ENCODE data around the gene RCCD1.
A peak's percentile ranks its signal among the peaks of the same experiment; 100 is the strongest.

RCCD1 gene

GRCh38 chr15:90968434-90968833 is 13.8 kb downstream of the RCCD1 start:
- DNase-seq: no peak

- DNase-seq: no peak
These were observed 15.6 kb downstream of the RCCD1 start for GRCh38 chr15:90970274-90970673.

- DNase-seq: no peak
These were observed 17.4 kb downstream of the RCCD1 start for GRCh38 chr15:90972133-90972532.

- no peak for DNase-seq
These were observed 19.5 kb downstream of the RCCD1 start for GRCh38 chr15:90974216-90974615.

GRCh38 chr15:90979582-90979981 is 24.9 kb downstream of the RCCD1 start:
- no peak for DNase-seq

- no peak for DNase-seq
These were observed 27.0 kb downstream of the RCCD1 start for GRCh38 chr15:90981681-90982080.

- DNase-seq: no peak
These were observed 27.5 kb downstream of the RCCD1 start for GRCh38 chr15:90982135-90982534.

GRCh38 chr15:90986790-90987507 is 32.3 kb downstream of the RCCD1 start:
- no peak for DNase-seq

- no peak for DNase-seq
These were observed 33.0 kb downstream of the RCCD1 start for GRCh38 chr15:90987561-90988141.

GRCh38 chr15:90988296-90988695 is 33.6 kb downstream of the RCCD1 start:
- DNase-seq: no peak

- DNase-seq: no peak
These were observed 34.5 kb downstream of the RCCD1 start for GRCh38 chr15:90989040-90989768.

GRCh38 chr15:90990446-90990845 is 35.8 kb downstream of the RCCD1 start:
- DNase-seq: no peak

- no peak for DNase-seq
These were observed 37.1 kb downstream of the RCCD1 start for GRCh38 chr15:90991587-90992285.

GRCh38 chr15:90994059-90994416 is 39.4 kb downstream of the RCCD1 start:
- no peak for DNase-seq

GRCh38 chr15:90994417-90995311 is 40.0 kb downstream of the RCCD1 start, which contains the start of gene PRC1:
Gene PRC1, minus strand, starts transcription at chr15:90994535. Its CDS starts 118 bp downstream, at chr15:90994417.
- DNase-seq: peak; percentile 97

GRCh38 chr15:90998737-90999136 is 44.1 kb downstream of the RCCD1 start:
- DNase-seq: no peak

GRCh38 chr15:91001209-91001608 is 46.5 kb downstream of the RCCD1 start:
- DNase-seq: no peak

- no peak for DNase-seq
These were observed 52.6 kb downstream of the RCCD1 start for GRCh38 chr15:91007266-91007665.
